ENCODE measurements around the gene PI4KA.
"Not testable (repeated sequence)": the region's sequence is repeated elsewhere in the genome, so short reads cannot be mapped to it uniquely, and the experiment has no call there.

Gene PI4KA

DNA sequence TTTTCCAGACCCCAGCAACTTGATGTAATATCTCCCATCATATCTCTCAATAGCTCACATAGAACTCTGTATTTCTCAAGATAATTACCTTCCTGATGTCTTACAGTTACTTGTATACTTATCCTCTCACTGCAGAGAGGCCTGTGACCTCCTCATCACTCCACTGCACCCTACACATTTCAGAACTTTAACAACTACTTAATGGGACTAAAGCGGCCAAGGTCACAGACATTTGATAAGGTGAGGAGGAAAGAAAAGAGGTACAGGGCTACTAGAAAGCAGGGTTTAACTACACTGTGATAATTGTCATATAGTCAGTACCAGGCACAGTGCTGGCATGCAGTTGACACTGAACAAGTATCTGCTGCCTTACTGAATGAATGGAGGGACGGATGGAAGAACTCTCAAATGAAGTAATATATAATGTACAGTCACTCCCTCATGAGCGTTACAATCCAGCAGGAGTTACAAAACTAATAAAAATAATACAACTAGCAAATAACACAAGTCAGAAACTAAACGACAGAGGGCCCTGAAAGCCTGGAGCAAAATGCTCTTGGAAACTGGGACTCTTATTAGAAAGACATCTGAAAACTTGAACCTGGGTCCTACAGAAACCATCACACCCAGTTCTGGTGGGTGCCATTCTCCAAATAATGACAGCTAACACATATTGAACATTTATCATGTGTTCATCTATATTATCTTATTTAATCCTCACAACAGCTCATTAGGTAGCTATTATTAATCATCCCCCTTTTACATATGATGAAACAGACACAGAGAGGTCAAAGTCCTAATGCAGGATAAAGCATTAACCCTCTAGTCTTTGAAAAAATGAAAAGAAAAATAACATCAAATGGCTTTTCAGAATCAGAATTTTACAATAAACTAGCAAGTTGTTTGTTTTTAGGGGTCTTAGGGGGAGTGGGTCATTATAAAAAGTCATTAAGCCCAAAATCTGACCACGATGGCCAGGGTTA, 14.3 kb downstream of the PI4KA start:
- no peak for DNase-seq

DNA sequence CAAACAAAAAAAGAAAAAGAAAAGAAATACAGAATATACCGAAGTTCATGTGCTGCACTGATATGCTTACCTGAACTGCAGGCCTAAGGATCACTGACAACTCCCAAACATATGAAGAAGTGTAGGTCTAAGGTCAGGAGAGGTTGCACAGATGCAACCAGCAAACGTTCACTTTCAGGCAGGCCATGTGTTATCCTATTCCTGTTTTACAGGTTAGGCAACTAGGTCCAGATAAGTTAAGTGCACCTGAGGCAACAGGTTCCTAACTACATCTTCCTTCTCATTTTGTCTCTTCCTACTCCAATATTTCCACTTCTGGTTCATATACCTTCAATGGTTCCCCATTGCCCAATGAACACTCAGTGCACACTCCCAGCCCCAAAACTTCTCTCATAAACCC, 15.1 kb downstream of the PI4KA start:
- DNase-seq: no peak

GRCh38 chr22:20840646-20841371, 17.8 kb downstream of the PI4KA start:
- no peak for DNase-seq

DNA sequence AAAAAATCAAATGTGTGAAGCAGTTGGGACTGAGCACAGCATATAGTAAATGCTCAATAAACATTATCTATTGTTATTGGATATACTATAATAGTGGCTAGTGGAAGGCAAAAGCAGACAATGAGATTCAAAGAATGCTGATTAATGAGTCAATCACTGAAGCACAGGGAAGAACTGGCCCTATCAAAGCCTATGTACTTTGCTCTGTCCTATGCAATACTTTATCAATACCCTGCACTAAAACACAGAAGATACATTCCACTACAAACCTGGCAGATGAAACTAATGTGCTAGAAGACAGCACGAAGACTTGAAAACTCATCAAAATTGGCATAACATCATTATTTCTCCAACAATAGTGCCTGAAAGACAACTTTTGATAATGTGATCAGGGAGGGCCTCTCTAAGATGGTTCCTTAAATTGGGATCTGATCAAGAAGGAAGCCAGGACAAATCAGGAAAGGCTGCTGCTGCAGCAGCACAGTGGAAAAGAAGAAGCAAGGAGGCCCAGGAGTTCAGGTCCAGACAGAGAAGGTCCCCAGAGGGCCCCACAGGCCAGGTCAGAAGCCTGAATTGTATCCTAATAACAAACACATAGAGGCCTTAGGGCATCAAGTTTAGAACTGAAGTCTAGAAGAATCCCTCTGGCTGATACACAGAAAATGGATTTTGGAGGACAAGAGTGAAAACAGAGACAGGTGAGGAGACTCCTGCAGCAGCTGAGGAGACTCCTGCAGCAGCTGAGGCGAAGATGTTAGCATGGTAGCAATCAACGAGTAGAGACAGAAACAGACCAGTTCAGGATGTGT, 18.6 kb downstream of the PI4KA start:
- no peak for DNase-seq

GRCh38 chr22:20839354-20839753, 19.3 kb downstream of the PI4KA start:
- not testable (repeated sequence) for DNase-seq

DNA sequence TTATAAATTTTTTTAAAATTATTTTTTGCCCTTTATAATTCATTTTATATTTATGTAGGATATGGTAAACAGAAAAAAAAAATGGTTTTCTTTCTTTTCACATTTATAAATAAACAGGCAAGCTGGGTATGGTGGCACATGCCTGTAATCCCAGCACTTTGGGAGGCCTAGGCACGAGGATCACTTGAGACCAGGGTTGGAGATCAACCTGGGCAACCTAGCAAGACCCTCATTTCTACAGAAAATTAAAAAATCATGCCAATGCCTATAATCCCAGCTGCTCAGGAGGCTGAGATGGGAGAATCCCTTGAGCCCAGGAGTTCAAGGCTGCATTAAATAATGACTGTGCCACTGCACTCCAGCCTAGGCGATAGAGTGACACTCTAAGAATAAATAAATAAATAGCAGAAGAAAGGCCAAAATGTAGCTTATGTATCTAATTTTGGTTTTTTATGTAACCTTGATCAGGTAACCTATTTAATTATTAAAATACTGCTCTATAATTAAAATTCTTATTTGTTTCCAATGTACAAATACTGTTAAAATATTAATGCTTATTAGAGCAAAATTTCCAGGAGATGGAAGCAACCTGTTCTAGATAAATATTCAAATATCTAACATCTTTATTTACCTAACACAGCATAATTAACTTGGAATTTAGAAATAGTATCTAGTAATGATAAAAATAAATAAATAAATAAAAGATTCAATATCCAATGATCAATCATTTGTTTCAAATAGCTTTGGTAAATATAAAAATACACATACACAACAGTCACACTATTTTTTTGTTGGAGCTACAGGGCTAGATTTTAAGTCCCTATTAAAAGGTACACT, 21.4 kb downstream of the PI4KA start:
- DNase-seq: no peak

- no peak for DNase-seq
Measured at GRCh38 chr22:20834725-20835124, 23.9 kb downstream of the PI4KA start.

DNA sequence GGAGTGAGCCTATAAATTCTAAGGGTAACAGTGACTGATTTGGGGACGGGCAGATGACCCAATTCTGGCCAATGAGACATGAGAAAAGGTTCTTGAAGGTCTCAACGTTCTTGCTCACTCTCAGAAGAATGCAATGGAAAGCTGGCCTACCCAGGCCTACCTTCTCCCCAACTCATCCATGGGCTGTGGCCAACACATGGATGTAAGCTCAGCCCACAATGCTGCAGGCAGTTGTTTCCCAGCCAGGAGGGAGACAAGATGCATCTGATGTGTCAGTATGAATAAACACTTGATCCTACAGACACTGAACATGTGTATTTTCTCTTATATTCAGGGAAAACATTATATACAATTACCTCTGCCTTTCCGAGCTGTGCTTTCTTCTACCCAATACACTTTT, 24.4 kb downstream of the PI4KA start:
- no peak for DNase-seq

DNA sequence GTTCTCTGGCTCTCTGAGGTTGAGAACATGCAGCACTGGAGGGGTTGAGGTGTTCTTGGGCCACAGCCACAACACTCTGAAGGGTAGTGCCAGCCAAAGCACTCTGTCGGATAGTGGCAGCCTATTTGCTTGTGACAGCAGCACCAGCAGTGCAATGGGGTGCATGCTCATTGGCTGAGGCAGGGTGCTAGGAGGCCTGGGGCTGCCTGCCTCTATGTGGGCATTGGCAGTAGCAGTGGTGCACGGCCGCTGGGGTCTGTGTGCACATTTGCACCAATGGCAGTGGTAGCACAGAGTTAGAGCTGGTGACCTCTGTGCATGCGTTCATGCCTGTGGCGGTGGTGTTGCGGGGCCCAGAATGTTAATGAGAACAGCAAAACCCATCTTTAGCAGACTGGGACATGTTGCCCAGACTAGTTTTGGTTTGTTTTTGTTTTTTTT, 25.4 kb downstream of the PI4KA start:
- no peak for DNase-seq

- no peak for DNase-seq
Measured at GRCh38 chr22:20829491-20830134, 29.0 kb downstream of the PI4KA start.

DNA sequence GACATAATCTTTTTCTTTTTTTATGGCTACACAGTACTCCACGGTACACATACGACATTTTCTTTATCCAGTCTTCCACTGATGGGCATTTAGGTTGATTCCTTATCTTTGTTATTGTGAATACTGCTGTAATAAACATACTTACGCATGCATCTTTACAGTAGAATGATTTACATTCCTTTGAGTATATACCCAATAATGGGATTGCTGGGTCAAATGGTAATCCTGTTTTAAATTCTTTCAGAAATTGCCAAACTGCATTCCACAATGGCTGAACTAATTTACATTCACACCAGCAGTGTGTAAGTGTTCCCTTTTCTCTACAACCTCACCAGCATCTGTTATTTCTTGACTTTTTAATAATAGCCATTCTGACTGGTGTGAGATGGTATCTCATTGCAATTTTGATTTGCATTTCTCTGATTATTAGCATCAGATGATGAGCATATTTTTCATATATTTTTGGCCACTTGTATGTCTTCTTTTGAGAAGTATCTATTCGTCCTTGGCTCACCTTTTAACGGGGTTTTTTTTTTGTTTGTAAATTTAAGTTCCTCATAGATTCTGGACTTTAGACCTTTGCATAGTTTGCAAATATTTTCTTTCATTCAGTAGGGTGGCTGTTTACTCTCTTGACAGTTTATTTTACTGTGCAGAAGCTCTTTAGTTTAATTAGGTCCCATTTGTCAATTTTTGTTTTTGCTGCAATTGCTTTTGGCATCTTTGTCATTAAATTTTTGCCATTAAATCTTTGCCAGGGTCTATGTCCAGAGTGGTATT, 32.0 kb downstream of the PI4KA start:
- not testable (repeated sequence) for DNase-seq

DNA sequence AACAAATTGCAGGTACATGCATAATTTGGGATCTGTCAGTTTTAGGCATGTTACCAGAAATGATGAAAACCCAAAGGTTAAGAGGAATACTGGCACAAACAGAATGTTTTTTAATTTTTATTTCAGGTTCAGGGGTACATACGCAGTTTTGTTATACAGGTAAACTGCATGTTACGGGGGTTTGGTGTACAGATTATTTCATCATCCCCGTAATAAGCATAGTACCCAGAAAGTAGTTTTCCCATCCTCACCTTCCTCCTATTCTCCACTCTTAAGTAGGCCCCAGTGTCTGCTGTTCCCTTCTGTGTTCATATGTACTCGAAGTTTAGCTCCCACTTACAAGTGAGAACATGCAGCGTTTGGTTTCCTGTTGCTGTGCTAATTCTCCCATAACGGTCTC, 33.0 kb downstream of the PI4KA start:
- DNase-seq: no peak

DNA sequence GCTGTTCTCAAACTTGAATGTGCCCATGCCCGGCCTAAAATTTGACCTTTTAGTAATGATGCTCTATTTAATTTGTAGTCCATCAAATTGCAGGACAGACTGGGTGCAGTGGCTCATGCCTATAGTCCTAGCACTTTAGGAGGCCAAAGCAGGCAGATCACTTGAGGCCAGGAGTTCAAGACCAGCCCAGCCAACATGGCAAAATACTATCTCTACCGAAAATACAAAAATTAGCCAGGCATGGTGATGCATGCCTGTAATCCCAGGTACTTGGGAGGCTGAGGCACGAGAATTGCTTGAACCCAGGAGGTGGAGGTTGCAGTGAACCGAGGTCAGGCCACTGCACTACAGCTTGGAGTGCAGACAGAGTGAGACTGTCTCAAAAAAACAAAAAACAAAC, 33.4 kb downstream of the PI4KA start:
- not testable (repeated sequence) for DNase-seq

DNA sequence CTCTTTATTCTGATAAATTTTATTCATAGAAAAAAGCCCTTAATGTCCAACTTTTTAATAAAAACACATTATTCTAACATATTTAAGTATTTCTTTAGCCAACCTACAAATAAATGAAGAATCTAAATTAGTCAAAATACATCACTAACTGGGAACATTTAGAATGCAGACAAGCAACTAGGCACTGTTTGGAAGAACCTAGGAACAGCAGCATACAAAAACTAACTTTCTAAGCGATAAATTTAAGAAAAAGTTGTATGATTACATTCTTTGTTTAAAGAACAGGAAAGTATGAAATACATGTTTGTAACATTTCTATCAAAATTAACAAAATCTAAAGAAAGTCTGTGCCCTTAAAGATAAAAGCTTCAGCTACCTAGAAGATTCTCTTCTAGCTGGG, 35.3 kb downstream of the PI4KA start:
- DNase-seq: no peak

GRCh38 chr22:20822240-20822639, 36.4 kb downstream of the PI4KA start:
- DNase-seq: no peak

- not testable (repeated sequence) for DNase-seq
Measured at GRCh38 chr22:20821717-20822239, 36.8 kb downstream of the PI4KA start.

GRCh38 chr22:20819471-20819870, 39.1 kb downstream of the PI4KA start:
- DNase-seq: no peak

DNA sequence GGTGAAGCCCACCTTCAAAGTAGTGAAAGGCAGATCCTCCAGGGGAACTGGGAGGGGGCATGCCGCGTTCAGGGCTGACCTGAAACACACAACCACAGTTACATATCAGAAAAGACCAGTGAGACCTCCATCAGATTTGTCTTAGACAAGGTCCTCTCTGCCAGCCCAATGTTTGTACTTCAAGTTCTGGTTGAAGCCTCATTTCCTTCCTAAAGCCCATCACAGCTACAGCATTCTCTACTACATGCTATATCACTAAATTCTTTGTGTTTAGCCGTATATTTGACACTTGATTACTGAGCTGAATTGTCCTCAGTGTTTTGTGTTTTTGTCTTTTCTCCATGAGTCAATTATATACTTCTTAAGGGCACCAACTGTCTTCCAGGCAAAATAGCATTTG, 40.1 kb downstream of the PI4KA start:
- no peak for DNase-seq

GRCh38 chr22:20816559-20816958, 42.1 kb downstream of the PI4KA start:
- no peak for DNase-seq

GRCh38 chr22:20815477-20816050, 43.0 kb downstream of the PI4KA start:
- DNase-seq: no peak

Measured in activated effector memory CD4-positive, alpha-beta T cell treated with Interleukin-2 at 50 U/mL for 16 hours (primary cell).